GM15510 (cell line): ENCODE results near the gene C19orf73.

Experiments
- POLR2A ChIP-seq: IDR thresholded peaks from 3 replicates; pipeline ENCODE4 v1.6.1; 2011; ENCODE audit warnings: borderline replicate concordance; ENCODE audit not compliant: insufficient read length; ENCODE audit errors: extremely low read depth

C19orf73 gene, protein sequence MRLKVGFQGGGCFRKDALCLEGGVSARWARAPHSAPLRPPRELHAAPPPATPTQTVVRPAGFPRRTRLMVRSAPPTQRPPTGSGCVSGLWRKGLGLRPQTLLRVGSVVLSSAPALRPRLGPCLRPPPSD

DNA sequence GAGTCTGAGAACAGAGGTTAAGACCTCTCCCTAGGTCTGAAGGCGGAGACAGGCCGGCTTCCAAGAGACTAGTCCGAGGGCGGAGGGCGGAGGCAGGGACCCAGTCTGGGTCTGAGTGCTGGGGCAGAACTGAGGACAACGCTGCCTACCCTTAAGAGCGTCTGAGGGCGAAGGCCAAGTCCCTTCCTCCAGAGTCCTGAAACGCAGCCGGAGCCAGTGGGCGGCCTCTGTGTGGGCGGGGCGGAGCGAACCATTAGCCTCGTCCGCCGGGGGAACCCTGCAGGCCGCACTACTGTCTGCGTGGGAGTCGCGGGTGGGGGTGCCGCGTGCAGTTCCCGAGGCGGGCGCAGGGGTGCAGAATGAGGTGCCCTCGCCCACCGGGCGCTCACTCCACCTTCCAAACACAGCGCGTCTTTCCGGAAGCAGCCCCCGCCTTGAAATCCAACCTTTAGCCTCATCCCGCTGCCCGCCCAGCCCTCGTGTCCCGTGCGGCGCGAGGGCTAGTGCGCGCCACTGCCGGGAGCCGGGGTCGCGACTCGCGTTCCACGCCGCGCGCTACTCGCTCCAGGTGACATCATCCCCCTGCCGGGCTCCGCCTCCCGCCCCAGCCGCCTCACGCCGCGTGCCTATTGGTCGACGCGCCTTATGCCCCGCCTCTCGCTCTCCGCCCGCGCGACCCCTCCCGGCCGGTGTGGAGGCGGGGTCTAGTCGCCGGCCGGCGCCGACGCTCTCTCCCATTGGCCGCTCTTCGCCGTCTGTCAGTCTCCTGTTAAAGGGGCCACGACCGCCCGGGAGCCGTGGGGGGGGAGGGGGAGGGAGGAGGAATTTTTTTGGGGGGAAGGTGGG lies at the start of gene C19orf73:
TSS of gene C19orf73 (minus strand) at position 579 of the 846 bp plus-strand sequence. CDS start at position 458, 121 bp downstream.
- TF ChIP-seq POLR2A: peak; percentile 66

DNA sequence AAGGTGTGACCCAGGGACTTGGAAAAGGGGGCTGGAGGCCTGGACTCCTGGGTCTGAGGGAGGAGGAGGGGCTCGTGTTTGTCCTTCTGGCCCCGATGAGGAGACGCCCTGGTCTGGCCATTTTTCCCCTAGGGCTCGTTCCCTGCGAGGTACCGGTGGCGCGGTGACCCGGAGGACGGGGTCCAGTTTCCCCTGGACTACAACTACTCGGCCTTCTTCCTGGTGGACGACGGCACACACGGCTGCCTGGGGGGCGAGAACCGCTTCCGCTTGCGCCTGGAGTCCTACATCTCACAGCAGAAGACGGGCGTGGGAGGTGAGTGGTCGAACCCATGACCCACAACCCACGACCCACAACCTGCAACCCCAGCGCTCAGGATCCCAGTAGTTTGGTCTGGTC lies 49.5 kb upstream of the C19orf73 start:
- TF ChIP-seq POLR2A: no peak

DNA sequence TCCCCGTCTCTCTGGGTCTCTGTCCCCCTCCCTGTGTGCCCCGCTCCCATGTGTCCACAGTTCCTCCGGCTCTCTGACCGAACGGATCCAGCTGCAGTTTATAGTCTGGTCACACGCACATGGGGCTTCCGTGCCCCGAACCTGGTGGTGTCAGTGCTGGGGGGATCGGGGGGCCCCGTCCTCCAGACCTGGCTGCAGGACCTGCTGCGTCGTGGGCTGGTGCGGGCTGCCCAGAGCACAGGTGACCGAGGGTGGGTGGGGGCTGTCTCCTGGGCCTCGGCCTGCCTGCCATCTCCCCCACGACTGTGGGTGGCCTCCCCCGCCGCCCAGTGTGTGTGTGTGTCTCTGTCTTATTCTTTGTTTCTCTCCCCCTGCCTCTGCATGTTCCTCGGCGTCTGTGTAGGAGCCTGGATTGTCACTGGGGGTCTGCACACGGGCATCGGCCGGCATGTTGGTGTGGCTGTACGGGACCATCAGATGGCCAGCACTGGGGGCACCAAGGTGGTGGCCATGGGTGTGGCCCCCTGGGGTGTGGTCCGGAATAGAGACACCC lies 49.0 kb upstream of the C19orf73 start:
- TF ChIP-seq POLR2A: no peak

DNA sequence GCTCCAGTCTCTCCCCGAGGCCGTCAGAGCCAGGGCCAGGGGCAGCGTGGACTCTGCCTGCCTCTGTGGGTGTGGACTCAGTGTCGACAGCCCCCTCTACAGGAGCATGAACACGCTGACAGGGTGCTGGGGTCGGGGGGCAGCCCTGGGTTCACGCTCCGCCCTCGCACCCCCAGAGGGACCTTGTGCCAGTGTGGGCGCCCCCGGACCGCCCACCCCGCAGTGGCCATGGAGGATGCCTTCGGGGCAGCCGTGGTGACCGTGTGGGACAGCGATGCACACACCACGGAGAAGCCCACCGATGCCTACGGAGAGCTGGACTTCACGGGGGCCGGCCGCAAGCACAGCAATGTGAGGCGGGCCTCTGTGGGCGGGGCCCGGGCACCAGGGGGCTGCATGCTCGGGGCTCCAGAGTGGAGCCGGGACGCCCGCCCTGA lies 46.9 kb upstream of the C19orf73 start:
- no peak for TF ChIP-seq POLR2A

DNA sequence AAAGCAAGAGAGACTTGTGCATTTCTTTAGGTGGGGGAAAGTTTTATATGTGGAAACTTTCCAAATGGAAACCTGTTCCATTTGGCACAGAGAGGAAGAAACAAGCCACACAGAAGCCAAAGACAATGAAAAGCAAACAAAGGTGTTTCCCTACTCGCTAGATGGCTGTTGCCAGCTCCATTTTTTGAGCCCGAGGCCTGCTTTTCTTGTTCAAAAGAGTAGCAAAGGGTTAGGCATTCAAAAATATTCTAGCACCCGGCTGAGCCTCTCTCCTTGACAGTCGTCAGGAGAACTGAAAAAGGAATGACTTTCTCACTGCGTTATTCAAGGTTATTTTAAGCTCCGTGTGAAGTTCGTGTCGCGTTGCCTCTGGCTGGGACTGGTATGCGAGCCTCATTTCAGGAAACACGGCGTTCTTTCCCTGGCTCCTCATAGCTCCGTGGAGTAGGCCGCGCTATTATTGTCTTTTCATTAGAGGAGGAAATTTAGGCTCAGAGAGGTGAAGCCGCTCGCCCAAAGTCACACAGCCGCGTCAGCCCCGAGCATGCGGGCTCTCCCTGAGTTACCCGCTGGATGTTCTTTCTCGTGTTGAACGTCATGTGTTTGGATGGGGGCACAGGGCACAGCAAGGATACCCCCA lies 46.3 kb upstream of the C19orf73 start:
- no peak for TF ChIP-seq POLR2A

DNA sequence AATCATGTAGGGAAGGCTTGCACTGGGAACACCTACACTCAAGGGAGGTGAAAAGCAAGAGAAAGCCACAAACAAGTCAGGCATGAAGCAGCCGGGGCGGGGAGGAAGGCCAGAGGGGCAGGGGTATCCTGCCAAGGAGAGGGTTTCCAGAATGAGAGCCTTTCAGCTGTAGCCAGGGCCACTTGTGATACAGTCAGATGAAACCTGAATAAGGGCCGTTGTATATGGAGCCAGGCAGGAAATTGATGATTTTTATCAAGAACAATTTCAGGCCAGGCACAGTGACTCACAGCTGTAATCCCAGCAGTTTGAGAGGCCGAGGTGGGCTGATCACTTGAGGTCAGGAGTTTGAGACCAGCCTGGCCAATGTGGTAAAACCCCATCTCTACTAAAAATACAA lies 43.0 kb upstream of the C19orf73 start:
- no peak for TF ChIP-seq POLR2A

DNA sequence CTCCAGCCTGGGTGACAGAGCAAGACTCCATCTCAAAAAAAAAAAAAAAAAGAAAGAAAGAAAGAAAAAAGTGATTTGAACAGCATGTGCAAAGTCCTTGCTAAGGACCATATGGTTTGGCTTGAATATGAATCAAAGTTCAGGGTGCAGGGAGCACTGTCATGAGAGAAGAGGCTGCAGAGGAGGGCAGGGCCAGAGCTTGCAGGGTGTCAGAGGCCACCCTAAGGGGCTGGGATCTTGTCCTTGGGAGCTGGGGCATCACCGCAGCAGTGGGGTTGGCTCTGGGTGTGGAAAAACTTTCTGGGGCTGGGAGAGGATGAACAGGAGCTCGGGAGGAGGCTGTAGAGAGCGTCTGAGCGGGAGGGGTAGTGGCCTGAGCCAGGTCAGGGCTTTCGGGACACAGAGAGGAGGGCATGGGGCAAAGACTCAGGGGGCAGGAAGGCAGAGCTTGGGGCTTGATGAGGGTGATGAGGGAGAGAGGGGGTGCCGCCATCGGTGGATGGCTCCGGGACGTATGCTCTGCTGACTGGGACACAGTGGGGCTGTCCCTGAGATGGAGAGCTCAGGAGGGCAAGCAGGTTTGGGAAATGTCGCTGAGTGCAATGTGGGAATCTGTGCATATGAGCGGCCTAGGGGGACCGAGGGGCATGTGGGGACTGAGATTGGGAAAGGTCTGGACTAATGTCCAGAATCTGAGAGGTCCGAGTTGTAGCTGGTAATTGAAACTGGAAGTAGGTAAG lies 41.7 kb upstream of the C19orf73 start:
- TF ChIP-seq POLR2A: no peak

DNA sequence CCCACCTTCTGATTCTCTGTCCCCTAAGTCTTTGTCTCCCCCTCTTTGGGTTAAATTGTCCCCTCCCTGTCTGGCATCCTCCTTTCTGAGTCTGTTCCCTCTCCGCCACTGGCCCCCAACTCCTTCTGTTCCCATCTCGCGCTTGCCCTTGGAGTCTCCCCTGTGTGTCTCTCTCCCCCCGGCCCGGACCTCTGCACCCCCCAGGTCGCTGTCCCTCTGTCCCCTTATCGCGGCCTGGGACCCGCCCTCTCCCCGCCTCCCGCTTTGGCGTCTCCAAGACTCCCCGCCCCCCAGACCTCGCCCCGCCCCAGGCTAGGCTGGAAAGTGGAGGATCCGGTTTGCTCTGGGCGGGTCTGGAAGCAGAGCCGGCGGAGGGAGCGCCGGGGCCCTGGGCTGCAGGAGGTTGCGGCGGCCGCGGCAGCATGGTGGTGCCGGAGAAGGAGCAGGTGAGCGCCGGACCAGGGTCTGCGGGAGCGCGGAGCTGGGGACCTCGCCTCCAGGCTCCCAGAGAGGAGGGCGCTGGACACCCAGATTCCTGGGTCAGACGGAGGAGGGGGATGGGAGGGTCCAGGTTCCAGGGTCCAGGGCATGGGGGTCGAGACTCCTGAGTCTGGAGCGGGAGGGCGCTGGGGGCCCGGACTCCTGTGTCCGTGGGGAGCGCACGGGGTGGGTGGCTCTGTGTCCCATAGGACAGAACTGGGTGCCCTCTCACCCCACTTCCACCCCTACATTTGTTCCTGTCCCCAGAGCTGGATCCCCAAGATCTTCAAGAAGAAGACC lies 38.7 kb upstream of the C19orf73 start, which contains the start of gene TRPM4:
TSS of gene TRPM4 (plus strand) at position 348 of the 780 bp plus-strand sequence. CDS start at position 423, 75 bp downstream.
- no peak for TF ChIP-seq POLR2A

DNA sequence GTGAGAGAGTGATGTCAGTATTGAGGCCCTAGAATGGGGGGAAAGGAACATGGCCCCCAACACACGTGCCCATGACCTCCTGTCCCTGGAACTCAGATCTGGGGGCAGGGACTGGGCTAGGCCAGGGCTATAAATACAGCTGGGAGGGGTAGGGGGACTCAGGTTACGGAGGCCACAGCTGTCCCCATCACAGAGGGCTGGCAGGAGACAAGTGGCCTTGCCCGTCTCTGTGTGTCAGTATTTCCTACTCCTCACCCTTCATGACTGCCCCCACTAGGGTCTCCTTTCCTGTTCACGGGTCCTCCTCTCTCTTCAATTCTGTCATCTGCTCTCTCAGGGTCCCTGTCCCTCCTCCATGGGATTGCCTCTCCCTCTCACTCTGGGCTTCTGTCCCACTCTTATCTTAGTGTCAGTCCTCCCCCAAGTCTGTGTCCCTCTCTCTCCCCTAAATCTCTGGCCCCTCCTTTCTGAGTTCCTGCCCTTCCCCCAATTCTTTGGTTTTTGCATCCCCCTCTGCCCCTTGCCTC lies 36.9 kb upstream of the C19orf73 start:
- TF ChIP-seq POLR2A: no peak

DNA sequence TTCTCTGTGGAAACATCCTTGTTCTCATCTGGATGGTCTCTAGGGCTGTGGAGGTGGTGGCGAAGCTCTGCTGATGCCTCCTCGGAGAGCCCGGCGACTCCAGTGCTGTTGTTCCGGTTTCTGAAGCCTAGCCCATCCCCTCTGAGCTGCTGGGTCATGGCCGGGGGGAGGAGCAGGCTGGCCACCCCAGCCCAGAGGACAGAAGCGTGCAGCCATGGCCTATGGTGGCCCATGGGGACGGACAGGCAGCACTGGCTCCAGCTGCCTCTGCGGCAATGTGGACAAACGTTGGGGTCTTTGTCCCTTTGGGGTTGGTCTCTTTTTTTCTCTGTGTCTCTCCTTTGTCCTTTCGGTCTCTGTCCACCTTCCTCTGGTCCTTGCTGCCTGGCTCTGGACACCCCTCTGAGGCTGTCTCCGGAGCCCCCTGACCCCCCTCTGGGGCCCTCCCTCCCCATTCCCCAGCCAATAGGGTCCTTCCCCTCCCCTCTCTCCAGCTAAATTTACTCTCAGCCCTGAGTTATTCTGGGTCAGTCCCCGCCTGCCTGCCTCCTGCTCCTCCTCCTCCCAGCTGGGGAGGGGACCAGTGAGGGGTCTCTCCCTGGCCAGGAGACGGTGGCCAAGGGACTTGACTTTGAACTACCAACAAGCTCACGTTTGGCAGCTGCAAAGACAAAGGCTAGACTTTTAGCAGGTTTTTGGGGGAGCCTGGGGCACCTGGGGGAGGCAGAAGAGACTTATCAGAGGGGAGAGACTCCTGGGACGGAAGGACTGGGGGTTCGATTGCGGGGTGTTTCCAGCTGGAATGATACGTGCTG lies 36.3 kb upstream of the C19orf73 start, which contains the start of gene HRC:
TSS of gene HRC (minus strand) at position 392 of the 815 bp plus-strand sequence. CDS start at position 233, 159 bp downstream.
- TF ChIP-seq POLR2A: no peak

DNA sequence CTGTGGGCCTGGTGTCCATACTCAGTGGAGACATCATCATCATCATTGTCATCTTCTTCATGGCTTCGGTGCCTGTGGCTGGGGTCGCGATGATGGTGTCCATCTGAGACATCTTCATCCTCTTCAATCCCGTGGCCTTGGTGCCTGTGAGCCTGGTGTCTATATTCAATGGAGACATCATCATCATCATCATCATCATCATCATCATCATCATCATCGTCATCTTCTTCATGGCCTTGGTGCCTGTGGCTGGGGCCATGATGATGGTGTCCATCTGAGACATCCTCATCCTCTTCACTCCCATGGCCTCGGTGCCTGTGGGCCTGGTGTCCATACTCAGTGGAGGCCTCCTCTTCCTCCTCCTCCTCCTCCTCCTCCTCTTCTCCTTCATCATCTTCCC lies 35.3 kb upstream of the C19orf73 start:
- TF ChIP-seq POLR2A: no peak

DNA sequence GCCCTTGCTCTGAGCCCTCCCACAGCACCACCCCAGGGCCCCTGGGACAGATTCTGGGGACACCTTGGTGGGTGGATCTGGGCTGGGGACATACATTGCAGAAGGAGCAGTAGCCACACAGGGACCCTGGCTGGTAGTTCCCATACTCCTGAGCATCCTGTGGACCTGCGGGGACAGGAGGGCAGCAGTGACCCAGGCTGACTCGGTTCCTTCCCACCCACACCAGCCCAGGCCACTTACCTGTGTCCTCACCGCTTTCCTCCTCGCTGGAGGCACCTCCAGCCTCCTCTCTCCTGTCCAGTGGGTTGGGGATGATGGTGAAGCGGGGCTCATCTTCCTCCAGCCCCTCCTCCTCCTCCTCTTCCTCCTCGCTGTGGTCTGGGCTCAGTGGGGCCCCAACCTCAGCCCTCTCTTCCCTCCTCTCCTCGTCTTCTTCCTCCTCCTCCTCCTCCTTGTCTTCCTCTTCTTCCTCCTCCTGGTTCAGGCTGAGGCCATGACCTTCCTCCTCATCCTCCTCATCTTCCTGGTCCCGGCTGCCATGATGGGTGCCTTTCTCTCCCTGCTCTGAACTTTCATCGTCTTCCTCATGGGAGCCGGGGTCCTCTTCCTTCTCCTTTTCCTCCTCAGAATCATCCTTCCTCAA lies 34.3 kb upstream of the C19orf73 start:
- TF ChIP-seq POLR2A: no peak

DNA sequence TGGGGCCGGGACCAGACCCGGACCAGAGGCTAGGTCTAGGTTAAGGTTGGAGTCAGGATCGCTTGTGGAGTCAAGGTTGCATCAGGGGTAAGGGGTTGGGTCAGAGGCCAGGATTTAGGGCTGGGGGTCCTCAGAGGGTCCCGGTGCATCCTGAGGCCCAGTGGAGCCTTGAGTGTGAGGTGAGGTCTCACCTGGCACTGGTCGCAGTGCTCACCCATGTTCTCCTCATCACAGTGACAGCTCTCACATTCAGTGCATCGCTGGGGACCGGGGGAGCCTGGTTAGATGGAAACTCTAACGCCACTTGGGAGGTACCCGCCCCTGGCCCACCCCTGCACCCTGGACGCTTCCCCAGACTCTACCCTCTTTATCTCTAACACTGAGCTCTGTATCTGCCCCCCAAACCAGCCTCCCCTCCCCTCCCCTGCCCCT lies 33.2 kb upstream of the C19orf73 start:
- no peak for TF ChIP-seq POLR2A
